IMR-90 (cell line): ENCODE data around the gene TGM6.

Source experiments
- POLR2A ChIP-seq: IDR thresholded peaks from 2 replicates; pipeline ENCODE4 v1.6.1; 2012; ENCODE audit warnings: mild to moderate bottlenecking, low read depth, low read length
- TF ChIP-seq, protein P1 (sequence below): conservative IDR thresholded peaks from 2 replicates; pipeline ENCODE4 v1.5.1; 2012; ENCODE audit warnings: mild to moderate bottlenecking, low read depth, low read length, improper control_type of control experiment

DNA sequence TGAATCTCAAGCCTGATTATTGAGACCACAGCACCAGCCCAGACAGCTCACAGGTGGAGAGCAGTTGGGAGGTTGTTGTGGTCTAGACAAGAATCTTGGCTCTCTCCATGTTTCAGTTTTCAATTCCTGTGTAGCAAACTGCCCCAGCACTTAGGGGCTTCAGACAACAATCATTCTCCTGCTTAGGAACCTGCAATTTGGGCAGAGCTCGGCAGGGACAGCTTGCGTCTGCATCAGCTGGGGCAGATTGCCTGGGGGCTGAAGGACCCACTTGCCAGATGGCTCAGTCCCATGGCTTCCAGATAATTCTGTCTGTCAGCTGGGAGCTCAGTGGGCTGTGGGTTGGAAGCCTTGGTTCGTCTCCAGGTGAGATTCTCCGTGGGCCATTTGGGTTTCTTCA lies 6.9 kb downstream of the TGM6 start:
- TF ChIP-seq, protein P1, sequence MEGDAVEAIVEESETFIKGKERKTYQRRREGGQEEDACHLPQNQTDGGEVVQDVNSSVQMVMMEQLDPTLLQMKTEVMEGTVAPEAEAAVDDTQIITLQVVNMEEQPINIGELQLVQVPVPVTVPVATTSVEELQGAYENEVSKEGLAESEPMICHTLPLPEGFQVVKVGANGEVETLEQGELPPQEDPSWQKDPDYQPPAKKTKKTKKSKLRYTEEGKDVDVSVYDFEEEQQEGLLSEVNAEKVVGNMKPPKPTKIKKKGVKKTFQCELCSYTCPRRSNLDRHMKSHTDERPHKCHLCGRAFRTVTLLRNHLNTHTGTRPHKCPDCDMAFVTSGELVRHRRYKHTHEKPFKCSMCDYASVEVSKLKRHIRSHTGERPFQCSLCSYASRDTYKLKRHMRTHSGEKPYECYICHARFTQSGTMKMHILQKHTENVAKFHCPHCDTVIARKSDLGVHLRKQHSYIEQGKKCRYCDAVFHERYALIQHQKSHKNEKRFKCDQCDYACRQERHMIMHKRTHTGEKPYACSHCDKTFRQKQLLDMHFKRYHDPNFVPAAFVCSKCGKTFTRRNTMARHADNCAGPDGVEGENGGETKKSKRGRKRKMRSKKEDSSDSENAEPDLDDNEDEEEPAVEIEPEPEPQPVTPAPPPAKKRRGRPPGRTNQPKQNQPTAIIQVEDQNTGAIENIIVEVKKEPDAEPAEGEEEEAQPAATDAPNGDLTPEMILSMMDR: no peak
- no peak for TF ChIP-seq POLR2A
